RKO (cell line): ENCODE data around the gene SYCP1.
"Not testable (repeated sequence)": the region's sequence is repeated elsewhere in the genome, so short reads cannot be mapped to it uniquely, and the experiment has no call there.

Source experiments
- DNase-seq: peaks from one replicate; pipeline ENCODE4 v3.0.0-alpha.2; 2016; ENCODE audit warnings: low spot score

Gene SYCP1

GRCh38 chr1:114959423-114959822 lies 104.8 kb downstream of the SYCP1 start:
- DNase-seq, result no peak

GRCh38 chr1:114976891-114977290 lies 122.2 kb downstream of the SYCP1 start:
- no peak for DNase-seq

DNA sequence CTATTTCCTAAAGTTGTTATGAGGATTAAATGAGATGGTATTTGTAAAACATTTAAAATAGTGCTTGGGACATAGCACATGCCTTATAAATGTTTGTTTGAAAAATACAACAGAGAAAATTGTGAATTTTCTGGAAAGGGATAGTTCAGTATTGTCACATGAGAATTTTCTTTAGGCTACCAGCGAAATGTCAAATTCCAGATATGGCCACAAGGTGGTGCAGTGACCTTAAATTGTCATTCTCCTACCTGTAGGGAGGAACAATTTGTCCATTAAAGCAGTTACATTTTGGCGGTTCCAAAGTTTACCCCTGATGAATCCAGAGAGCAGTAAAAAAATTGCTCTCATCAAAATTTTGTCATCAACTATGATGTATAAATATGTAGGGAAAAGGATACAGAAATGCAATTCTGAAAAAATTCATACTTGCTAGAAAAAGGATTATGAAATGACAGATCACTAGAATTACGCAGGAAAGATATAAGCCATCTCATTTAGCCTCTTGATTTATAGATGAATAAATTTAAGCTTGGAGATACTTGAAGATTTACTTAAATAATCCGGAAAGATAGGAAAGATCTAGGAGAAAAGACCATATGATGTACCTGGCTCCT lies 124.7 kb downstream of the SYCP1 start:
- DNase-seq, result peak; percentile 59

DNA sequence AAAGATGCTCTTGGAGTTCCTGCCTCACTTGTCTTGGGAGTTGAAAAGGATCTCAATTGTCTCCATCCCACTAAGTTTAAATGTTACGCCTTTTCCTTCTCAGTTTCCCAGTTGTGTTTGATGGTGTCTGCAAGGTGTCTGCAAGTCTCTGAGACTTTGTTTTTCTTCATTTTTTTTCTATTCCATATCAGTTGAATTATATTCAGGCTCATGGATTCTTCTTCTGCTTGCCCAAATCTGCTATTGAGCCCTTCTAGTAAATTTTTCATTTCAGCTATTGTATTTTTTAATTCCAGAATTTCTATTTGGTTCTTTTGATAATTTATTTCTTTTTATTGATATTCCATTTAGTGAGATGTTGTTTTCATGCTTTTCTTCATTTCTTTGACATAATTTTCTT lies 127.6 kb downstream of the SYCP1 start:
- no peak for DNase-seq

GRCh38 chr1:114986286-114986685 lies 131.6 kb downstream of the SYCP1 start:
- no peak for DNase-seq

- DNase-seq, result no peak
Measured at GRCh38 chr1:114988095-114988494, 133.4 kb downstream of the SYCP1 start.

DNA sequence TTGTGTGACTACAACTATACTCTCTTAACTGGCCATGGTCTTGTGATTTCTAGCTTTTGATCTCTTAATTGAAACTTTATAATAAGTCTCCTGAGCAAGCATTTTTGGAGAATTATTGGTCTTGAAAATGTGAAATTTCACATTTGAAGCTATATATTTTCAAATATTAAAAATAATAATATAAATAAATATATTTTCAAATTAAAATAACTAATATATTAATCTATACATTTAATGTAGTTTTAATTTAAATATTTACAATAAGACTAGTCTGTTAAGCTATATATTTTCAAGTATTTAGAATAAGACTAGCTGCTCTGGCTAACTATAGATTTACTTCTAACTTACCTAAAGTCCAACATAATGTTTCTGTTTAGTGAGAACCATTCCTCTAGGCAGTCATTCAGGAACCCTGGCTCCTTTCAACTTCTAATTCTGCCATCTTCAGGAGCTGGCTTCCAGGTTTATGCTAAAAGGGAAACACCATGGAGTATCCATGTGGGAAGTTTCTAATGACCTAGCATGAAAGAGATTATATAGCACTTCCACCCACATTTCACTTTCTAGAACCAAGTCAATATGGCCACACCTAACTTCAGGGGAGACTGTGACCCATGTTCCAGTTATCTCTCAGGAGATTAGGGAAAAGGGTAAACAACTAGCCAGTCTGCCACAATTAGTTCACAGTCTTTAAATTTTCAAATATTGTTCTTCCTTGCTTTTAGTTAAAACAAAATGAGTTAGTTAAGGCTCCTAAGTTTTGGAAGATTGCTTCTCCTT lies 143.0 kb downstream of the SYCP1 start:
- DNase-seq, result no peak

DNA sequence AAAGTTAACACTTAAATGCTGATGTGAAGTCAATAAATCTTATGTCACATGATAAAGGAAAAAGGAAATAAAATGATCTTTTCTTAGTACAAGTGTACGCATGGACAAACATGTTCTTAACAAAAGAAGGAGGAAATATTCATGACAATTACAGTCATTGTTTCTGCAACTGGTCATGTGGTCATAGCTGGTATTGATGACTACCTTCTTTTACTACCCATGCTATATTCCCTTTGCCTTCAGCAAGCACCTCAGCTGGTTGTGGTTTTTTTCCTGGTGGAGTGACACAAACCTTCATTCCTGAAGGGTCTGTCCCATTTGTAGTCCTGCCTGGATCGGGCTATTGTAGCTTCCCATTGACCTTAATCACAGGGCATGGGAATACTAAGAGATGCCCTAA lies 151.5 kb downstream of the SYCP1 start:
- no peak for DNase-seq

DNA sequence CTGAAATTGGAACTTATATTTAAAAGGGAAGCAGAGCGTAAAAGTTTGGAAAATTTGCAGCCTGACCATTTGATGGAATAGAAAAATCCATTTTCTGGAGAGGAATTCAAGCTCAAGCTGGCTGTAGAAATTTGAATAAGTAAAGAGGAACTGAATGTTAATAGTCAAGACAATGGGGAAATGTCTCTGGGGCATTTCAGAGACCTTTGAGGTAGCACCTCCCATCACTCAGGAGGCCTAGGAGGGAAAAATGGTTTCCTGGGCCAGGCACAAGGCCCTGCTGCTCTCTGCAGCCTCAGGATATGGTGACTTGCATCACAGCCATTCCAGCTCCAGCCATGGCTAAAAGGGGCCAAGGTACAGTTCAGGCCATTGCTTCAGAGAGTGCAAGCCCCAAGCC lies 157.3 kb downstream of the SYCP1 start:
- no peak for DNase-seq

DNA sequence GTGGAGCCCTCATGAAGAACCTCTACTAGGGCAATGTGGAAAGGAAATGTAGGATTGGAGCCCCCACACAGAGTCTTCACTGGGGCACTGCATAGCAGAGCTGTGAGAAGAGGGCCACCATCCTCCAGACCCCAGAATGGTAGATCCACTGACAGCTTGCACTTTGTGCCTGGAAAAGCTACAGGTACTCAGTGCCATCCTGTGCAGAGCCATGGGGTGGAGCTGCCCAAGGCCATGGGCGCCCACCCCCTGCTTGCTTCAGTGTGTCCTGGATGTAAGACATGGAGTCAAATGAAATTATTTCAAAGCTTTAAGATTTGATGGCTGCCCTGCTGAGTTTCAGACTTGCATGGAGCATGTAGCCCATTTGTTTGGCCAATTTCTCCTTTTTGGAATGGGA lies 157.8 kb downstream of the SYCP1 start:
- no peak for DNase-seq

DNA sequence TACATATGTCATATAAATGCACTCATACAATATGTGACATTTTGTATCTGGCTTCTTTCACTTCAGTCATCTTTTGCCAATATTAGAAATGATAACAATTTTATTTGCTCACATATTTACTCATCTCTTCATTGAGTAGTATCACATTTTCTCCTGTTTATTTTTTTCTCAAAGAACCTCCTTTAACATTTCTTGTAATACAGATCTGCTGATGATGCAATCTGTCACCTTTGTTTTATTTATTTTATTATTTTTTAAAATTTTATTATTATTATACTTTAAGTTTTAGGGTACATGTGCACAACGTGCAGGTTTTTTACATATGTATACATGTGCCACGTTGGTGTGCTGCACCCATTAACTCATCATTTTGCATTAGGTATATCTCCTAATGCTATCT lies 159.1 kb downstream of the SYCP1 start:
- DNase-seq, result no peak

- not testable (repeated sequence) for DNase-seq
Measured at GRCh38 chr1:115019549-115019948, 164.9 kb downstream of the SYCP1 start.

DNA sequence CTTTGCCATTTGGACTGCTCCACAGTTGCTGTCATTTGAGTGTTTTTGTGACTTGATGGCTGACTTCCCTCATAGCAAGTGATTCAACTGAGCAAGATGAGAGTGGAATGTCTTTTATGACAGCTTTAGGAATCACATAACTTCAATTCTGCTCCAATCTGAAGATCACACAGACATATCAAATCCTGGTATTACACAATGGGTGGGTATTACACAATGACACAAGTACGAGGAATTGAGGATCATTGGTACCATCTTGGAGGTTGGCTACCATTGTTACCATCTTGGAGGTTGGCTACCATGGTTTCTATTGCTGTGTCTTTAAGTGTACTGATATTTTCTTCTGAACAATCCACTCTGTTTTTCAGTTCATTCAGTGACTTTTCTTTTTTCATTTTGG lies 166.5 kb downstream of the SYCP1 start:
- no peak for DNase-seq

DNA sequence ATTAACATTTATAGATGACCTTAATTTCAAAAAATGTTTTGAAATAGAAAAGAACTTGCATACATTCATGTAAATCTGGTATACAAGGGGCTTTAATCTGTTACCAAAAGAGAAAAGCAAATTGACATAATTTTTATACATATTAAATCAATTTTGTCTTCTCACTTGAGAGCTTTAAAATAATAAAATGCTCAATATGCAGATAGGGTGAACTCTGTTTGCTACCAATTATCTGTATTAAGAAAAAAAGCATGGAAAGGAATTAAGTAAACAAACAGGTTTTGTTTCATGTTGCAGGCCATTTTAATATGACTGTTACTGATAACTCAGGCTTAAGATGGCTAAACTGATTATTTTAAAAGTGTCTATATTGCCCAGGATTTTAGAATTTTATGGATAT lies 168.9 kb downstream of the SYCP1 start:
- DNase-seq, result no peak

- DNase-seq, result no peak
Measured at GRCh38 chr1:115029526-115029925, 174.9 kb downstream of the SYCP1 start, which contains the start of gene TSHB. Gene TSHB, plus strand, starts transcription at chr1:115029826. Its CDS starts 3,537 bp downstream, at chr1:115033363.

DNA sequence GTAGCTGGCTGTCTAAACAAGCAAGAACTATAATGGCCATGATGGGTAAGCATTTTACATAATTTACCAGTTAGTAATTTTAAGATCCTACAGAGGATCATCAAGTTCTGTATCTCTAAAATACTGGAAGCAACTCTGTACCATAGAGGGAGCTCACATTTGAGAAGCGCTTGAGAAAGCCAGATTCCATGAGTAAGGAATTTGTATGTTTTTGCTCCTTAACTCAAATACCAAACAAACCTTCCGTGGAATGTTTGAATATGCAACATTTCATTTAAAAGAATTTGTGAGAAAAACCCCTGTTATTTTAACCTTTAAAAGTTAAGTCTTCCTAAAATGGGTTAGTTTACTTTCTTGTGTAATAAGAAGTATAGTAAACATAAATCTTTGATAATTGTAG lies 176.9 kb downstream of the SYCP1 start:
- DNase-seq, result no peak

GRCh38 chr1:115035652-115036051 lies 181.0 kb downstream of the SYCP1 start:
- no peak for DNase-seq

GRCh38 chr1:115036814-115037507 lies 182.3 kb downstream of the SYCP1 start:
- no peak for DNase-seq

GRCh38 chr1:115040501-115040900 lies 185.8 kb downstream of the SYCP1 start:
- no peak for DNase-seq

GRCh38 chr1:115041654-115042053 lies 187.0 kb downstream of the SYCP1 start:
- peak; percentile 57 for DNase-seq
